ENCODE results near the gene CIBAR2.
A peak's percentile ranks its signal among the peaks of the same experiment; 100 is the strongest.

The CIBAR2 gene

GRCh38 chr16:85136702-85137322, 24.5 kb upstream of the CIBAR2 start:
- Histone ChIP-seq H3K27ac (replicated peaks) (no peak overlapping the region), H3K4me3 (replicated peaks; ENCODE audit: insufficient read depth, low read length) (no peak overlapping the region), H3K27me3 (ENCODE audit: insufficient read depth, poor library complexity, severe bottlenecking) (peaks cover 33% of the 10 kb centered on the region)
- DNase-seq (ENCODE audit: low read depth in 1 of 2, low spot score in 1 of 2) = no peak
- TF ChIP-seq CTCF (IDR thresholded peaks at IDR 0.05; ENCODE audit: insufficient read depth, low read length) (no peak), REST (IDR thresholded peaks at IDR 0.05; ENCODE audit: insufficient replicate concordance, low read depth) (no peak), POLR2AphosphoS5 (IDR thresholded peaks at IDR 0.05; ENCODE audit: low read depth) (no peak), GABPA (IDR thresholded peaks at IDR 0.05; ENCODE audit: low read depth) (no peak), SPI1 (IDR thresholded peaks at IDR 0.05; ENCODE audit: borderline replicate concordance, low read depth) (no peak)

GRCh38 chr16:85136213-85136701, 24.0 kb upstream of the CIBAR2 start:
- DNase-seq (ENCODE audit: low read depth in 1 of 2, low spot score in 1 of 2) = peak; percentile 47 to 80
- TF ChIP-seq POLR2AphosphoS5 (IDR thresholded peaks at IDR 0.05; ENCODE audit: low read depth) (peak; percentile 67; the same call in 1 of the 2 replicates), CTCF (IDR thresholded peaks at IDR 0.05; ENCODE audit: insufficient read depth, low read length) (no peak), REST (IDR thresholded peaks at IDR 0.05; ENCODE audit: insufficient replicate concordance, low read depth) (no peak), SPI1 (IDR thresholded peaks at IDR 0.05; ENCODE audit: borderline replicate concordance, low read depth) (peak; percentile 36; the same call in 1 of the 2 replicates), GABPA (IDR thresholded peaks at IDR 0.05; ENCODE audit: low read depth) (no peak)

GRCh38 chr16:85134789-85135142, 22.5 kb upstream of the CIBAR2 start:
- no peak for DNase-seq (ENCODE audit: low read depth in 1 of 2, low spot score in 1 of 2)
- H3K27me3 ChIP-seq (ENCODE audit: insufficient read depth, poor library complexity, severe bottlenecking) = peaks cover 34% of the 10 kb centered on the region
- TF ChIP-seq REST (IDR thresholded peaks at IDR 0.05; ENCODE audit: insufficient replicate concordance, low read depth) = no peak
- TF ChIP-seq CTCF (IDR thresholded peaks at IDR 0.05; ENCODE audit: insufficient read depth, low read length) = no peak
- no peak for TF ChIP-seq GABPA (IDR thresholded peaks at IDR 0.05; ENCODE audit: low read depth)
- H3K27ac ChIP-seq (replicated peaks) = no peak overlapping the region
- H3K4me3 ChIP-seq (replicated peaks; ENCODE audit: insufficient read depth, low read length) = no peak overlapping the region

More at GRCh38 chr16:85136213-85136701, 24.0 kb upstream of the CIBAR2 start:
- Histone ChIP-seq H3K27ac (replicated peaks) (no peak overlapping the region), H3K4me3 (replicated peaks; ENCODE audit: insufficient read depth, low read length) (no peak overlapping the region), H3K27me3 (ENCODE audit: insufficient read depth, poor library complexity, severe bottlenecking) (peaks cover 31% of the 10 kb centered on the region)

Measured in HL-60 (cell line).